Upper lobe of left lung (tissue), 4 donors: Measurements from ENCODE around the gene TYW3.

Experiments
- CTCF ChIP-seq, 6 experiments: fragments of 450-650 bp in 4 of 6; fragments of 200-600 bp in 2 of 6; sonication (generic) in 2 of 6; IDR thresholded peaks; one replicate each; pipeline ENCODE4 v1.5.1; 2016 to 2019; ENCODE audit warnings: antibody characterized with exemption in 6 of 6
- POLR2AphosphoS5 ChIP-seq, 2 donors: sonication (generic); formaldehyde crosslinking; IDR thresholded peaks; one replicate each; pipeline ENCODE4 v1.5.1; 2017; ENCODE audit warnings: antibody characterized with exemption in 2 of 2

- TF ChIP-seq CTCF (IDR thresholded peaks at IDR 0.05): no peak
- TF ChIP-seq POLR2AphosphoS5 (IDR thresholded peaks at IDR 0.05): no peak
Measured at GRCh38 chr1:74780594-74780993, 47.6 kb downstream of the TYW3 start.
